Endothelial cell (in vitro differentiated cells): ENCODE data around the gene SYTL1. TPM values are rescaled to one million over a fixed set of nuclear protein-coding genes. Genes with fewer than 3 reads are reported as not detected.

ENCODE experiments used
- DNase-seq: peaks from one replicate; pipeline ENCODE4 v3.0.0; 2021; ENCODE audit warnings: low spot score
- H3K27ac Mint-ChIP-seq: one replicate; pipeline ENCODE4 v1.8.0; 2021; ENCODE audit warnings: mixed read lengths, inconsistent platforms; ENCODE audit not compliant: unreplicated experiment
- H3K27me3 Mint-ChIP-seq: one replicate; pipeline ENCODE4 v1.8.0; 2021; ENCODE audit warnings: mild to moderate bottlenecking, moderate library complexity, mixed read lengths, inconsistent platforms; ENCODE audit not compliant: unreplicated experiment
- H3K36me3 Mint-ChIP-seq: one replicate; pipeline ENCODE4 v1.8.0; 2021; ENCODE audit warnings: mild to moderate bottlenecking, low read depth, mixed read lengths, inconsistent platforms; ENCODE audit not compliant: unreplicated experiment
- H3K4me1 Mint-ChIP-seq: one replicate; pipeline ENCODE4 v1.8.0; 2021; ENCODE audit warnings: mild to moderate bottlenecking, mixed read lengths, inconsistent platforms; ENCODE audit not compliant: unreplicated experiment
- H3K4me3 Mint-ChIP-seq: one replicate; pipeline ENCODE4 v1.8.0; 2021; ENCODE audit warnings: mild to moderate bottlenecking, mixed read lengths, inconsistent platforms; ENCODE audit not compliant: unreplicated experiment
- H3K9me3 Mint-ChIP-seq: one replicate; pipeline ENCODE4 v1.8.0; 2021; ENCODE audit warnings: mixed read lengths, inconsistent platforms; ENCODE audit not compliant: unreplicated experiment
- CTCF ChIP-seq: fragments of 200-600 bp; sonication (generic); IDR thresholded peaks from one replicate; pipeline ENCODE4 v1.5.0; 2021; ENCODE audit warnings: antibody characterized with exemption; ENCODE audit not compliant: unreplicated experiment
- total RNA-seq: library from RNA; stranded (reverse); fragmentation: NEBNext Ultra II Directional; extraction: Animal tissue kit (Norgen Biotek cat#: 25700); gene quantifications from one replicate; pipeline ENCODE4 v1.2.1, GENCODE V29; 2021; ENCODE audit not compliant: unreplicated experiment

Gene SYTL1
- total RNA-seq, 1 donor from 2014 or later, result 1.3 TPM

- Mint-ChIP-seq H3K27ac (no peak overlapping the region), H3K9me3 (no peaks in the 10 kb centered on the region), H3K27me3 (peaks cover 8% of the 10 kb centered on the region), H3K36me3 (peaks cover 9% of the 10 kb centered on the region), H3K4me3 (no peak overlapping the region), H3K4me1 (no peaks in the 10 kb centered on the region)
- no peak for DNase-seq
- TF ChIP-seq CTCF, result no peak
Observed at GRCh38 chr1:27351541-27352107, 9.8 kb downstream of the SYTL1 start.

GRCh38 chr1:27353166-27353565, 11.3 kb downstream of the SYTL1 start:
- Mint-ChIP-seq H3K4me1 (no peaks in the 10 kb centered on the region), H3K27me3 (peaks cover 8% of the 10 kb centered on the region), H3K9me3 (no peaks in the 10 kb centered on the region), H3K27ac (no peak overlapping the region), H3K36me3 (peaks cover 14% of the 10 kb centered on the region), H3K4me3 (peak overlapping the region; percentile 47)
- no peak for DNase-seq
- no peak for TF ChIP-seq CTCF

- no peak for DNase-seq
- Mint-ChIP-seq H3K4me1 (no peaks in the 10 kb centered on the region), H3K27me3 (peaks cover 7% of the 10 kb centered on the region), H3K4me3 (peak overlapping the region; percentile 65), H3K9me3 (no peaks in the 10 kb centered on the region), H3K27ac (no peak overlapping the region), H3K36me3 (peaks cover 14% of the 10 kb centered on the region)
- TF ChIP-seq CTCF, result no peak
Observed at GRCh38 chr1:27353629-27354028, 11.8 kb downstream of the SYTL1 start.

- peaks cover 4% of the 10 kb centered on the region for H3K4me1 Mint-ChIP-seq
- DNase-seq, result no peak
- H3K27ac Mint-ChIP-seq, result no peak overlapping the region
- no peak for TF ChIP-seq CTCF
- H3K27me3 Mint-ChIP-seq, result peaks cover 12% of the 10 kb centered on the region
- H3K9me3 Mint-ChIP-seq, result no peaks in the 10 kb centered on the region
- H3K4me3 Mint-ChIP-seq, result peak overlapping the region; percentile 15
- peaks cover 21% of the 10 kb centered on the region for H3K36me3 Mint-ChIP-seq
Observed at GRCh38 chr1:27355683-27356082, 13.9 kb downstream of the SYTL1 start.

- TF ChIP-seq CTCF, result no peak
- H3K9me3 Mint-ChIP-seq, result no peaks in the 10 kb centered on the region
- H3K27me3 Mint-ChIP-seq, result peaks cover 12% of the 10 kb centered on the region
- peaks cover 21% of the 10 kb centered on the region for H3K36me3 Mint-ChIP-seq
- no peak overlapping the region for H3K4me3 Mint-ChIP-seq
- H3K27ac Mint-ChIP-seq, result no peak overlapping the region
- DNase-seq, result no peak
- peaks cover 4% of the 10 kb centered on the region for H3K4me1 Mint-ChIP-seq
Observed at GRCh38 chr1:27356277-27356618, 14.4 kb downstream of the SYTL1 start.
